HG03571 (cell line): ENCODE data around the gene EFCAB11.
"Not testable (repeated sequence)": the region's sequence is repeated elsewhere in the genome, so short reads cannot be mapped to it uniquely, and the experiment has no call there.

Experiments
- ATAC-seq: cut with Tn5 transposase; IDR thresholded peaks from one replicate; pipeline ENCODE4 v1.9.1; 2021; ENCODE audit not compliant: unreplicated experiment

EFCAB11 gene

GRCh38 chr14:89874091-89874490, 80.4 kb downstream of the EFCAB11 start:
- ATAC-seq, result not testable (repeated sequence)

- ATAC-seq, result no peak
Measured at GRCh38 chr14:89870316-89870715, 84.2 kb downstream of the EFCAB11 start.

- no peak for ATAC-seq
Measured at GRCh38 chr14:89869606-89870005, 84.9 kb downstream of the EFCAB11 start.

GRCh38 chr14:89866458-89866857, 88.1 kb downstream of the EFCAB11 start:
- no peak for ATAC-seq

DNA sequence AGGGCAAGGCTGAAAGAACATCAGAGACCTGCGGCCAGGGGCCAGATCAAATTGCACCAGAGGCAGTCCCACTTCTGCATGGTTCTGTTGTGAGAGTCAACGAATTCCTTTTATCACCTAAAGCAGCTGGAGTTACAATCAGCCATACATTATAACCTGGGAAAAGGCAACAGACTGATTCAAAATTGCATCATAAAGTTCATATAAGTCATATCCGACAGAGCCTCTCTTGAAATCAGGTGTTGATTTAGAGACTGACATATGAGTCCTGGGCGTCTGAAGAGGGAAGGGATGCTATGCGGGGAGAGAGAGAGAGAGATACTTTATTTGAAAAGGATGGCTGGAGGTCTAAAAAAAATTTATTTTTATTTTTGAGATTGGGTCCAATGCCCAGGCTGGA, 89.4 kb downstream of the EFCAB11 start:
- no peak for ATAC-seq

GRCh38 chr14:89862856-89863255, 91.7 kb downstream of the EFCAB11 start:
- ATAC-seq, result no peak

- no peak for ATAC-seq
Measured at GRCh38 chr14:89861630-89862029, 92.9 kb downstream of the EFCAB11 start.

GRCh38 chr14:89858089-89858488, 96.4 kb downstream of the EFCAB11 start:
- ATAC-seq, result no peak

DNA sequence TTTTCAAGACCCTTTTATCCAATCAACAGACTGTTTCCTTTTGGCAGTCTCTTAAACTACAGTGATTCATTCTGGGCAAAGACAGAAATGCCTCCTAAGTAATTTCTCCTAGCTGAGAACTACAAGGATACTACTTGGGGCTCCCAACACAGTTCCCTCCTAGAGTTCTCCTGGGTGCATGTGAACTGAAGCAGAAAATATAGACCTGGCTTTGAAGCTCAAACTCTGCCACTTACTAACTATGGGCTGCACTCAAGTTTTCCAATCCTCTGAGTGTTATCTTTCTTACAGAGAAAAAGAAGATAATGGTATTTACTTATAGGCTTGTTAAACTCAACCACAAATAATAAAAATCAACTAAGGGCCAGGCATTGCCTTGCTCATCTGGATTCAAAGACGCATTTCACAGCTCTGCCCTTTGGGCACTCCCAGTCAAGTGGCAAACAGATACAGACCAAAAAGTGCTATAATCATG, 97.6 kb downstream of the EFCAB11 start:
- ATAC-seq, result no peak

DNA sequence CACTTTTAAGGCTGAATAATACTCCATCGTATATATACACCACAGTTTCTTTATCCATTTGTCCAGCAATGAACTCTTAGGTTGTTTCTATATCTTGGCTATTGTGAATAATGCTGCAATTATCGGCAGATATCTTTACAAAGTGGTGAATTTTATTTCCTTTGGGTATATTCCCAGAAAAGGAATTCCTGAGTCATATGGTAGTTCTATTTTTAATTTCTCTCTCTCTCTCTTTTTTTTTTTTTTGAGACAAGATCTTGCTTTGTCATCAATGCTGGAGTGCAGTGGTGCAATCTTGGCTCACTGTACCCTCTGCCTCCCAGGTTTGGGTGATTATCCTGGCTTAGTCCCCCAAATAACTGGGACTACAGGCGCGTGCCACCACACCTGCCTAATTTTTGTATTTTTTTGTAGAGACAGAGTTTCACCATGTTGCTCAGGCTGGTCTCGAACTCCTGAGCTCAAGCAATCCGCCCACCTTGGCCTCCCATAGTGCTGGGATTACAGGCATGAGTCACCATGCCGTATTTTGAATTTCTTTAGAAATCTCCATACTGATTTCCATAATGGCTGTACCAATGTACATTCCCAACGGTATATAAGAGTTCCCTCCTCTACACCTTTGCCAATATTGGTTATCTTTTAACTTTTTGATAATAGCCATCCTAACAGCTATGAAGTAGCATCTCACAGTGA, 98.4 kb downstream of the EFCAB11 start:
- ATAC-seq, result no peak

DNA sequence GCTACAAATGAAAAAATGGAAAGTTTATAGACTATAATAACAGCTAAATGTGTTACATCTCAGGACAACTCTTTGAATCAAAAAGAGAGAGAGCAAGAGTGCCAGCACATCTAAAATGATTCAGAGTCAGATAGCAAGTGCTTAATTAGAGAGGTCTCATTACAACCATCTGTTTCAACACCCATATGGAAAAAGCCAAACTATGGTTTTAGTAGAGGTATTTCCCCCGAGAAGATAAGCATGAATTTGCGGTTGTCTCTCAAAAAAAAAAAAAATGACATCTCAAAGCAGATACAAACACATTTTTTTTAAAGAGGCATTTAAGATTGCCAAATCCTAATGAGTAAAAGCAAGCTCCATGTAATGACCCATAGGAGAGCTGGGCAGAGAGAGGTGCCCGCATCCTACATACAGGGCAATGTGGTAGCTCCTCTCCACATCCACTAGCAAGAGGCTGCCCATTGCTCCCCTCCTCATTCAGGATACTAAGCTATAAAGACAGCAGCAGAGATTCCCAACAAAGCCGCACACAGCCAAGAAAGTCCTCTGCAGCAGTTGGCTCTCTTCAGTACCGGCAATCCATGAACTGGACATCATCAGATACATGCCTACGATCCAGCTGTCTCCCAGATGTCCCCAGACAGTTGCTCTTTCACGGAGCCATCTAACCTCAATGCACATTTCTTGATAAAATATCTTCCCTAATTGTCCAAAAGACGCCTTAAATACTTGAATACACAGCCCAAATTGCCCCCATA, 100.4 kb downstream of the EFCAB11 start:
- ATAC-seq, result no peak

DNA sequence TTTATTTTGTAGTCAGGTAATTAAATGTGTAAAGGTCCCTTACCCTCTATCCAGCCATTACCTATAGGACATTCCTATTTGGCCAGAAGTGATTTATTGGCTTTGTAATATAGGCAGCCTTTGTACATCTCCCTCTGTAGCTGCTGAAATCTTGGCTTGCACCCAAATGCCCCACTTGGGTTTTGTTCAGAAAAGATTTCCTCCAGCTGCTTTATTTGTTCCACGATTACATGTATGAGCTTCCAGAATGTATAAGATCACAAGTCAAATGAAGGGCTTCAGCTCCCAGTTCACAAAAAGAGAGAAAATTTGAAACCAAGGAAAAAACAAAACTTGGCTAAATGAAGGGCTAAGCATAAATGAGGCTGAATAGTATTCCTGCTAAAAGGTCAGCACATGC, 103.4 kb downstream of the EFCAB11 start:
- no peak for ATAC-seq

DNA sequence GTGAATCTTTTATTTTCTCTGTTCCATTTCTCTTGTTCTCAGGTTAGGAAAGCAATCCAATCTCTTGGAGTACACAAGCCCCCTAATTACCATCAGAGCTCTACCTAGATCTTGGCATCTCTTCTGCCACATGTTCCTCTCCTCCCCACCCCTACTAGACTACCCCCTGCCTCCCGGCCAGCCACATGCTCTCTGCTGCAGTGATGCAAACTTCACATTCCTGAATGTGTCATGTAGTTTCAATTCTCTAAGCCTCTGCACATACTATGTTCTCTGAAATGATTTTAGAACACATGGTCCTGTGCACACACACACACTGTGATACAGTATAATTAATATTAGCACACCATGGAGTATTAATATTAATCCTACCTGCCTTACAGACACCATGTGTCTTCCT, 104.6 kb downstream of the EFCAB11 start:
- ATAC-seq, result no peak

- ATAC-seq, result no peak
Measured at GRCh38 chr14:89848165-89848564, 106.4 kb downstream of the EFCAB11 start.

DNA sequence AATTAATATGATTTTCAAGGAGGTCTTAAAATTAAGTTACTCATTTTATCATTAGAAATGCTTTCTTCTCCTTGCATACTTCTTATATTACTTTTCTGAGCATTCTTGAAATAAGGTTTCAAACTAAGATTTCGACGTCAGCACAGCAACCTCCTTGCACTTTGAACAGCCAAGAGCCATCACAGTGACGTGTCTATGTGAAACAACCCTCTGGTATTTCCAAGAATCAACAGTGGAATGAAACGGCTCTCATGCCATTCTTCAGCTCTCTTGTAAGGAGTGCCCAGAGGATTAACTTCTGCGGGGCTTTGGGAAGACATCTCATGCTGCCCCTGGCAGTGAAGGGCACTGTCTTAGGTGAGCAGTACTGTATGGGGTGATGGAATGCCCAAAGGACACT, 109.2 kb downstream of the EFCAB11 start:
- ATAC-seq, result no peak

GRCh38 chr14:89844508-89844907, 110.0 kb downstream of the EFCAB11 start:
- no peak for ATAC-seq

DNA sequence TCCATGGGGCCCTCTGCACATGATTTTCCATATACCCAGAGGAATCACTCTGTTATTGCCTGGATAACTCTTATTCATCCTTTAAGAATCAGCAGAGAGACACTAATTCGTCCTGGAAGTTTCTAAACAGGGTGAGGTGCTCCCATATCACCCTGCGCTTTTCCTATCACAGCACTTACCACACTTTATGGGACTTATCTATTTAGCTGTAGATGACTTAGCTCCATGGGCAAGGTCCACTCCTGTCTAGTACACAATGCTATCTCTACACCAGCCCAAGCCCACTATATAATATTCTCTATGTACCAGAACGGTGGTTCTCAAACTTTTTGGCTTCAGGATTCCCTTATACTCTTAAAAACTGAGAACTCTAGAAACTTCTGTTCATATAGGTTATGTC, 111.7 kb downstream of the EFCAB11 start:
- no peak for ATAC-seq

DNA sequence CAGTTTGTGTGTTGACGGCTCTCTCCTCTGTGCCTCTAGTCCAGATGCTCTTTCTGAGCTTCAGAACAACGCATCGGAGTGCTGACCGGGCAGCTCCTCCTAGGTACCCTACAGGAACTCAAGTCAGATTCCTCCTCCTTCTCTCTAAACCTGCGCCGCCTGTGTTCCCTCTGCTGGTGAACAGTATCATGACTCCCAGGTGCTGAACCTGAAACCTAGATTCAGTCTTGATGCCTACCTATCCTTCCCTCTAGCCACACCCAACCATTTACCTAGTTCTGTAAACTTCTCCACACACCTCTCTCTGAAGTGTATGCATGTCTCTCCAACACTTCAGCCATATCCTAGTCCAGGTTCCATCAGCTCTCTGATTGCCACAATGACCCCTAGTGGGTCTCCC, 112.7 kb downstream of the EFCAB11 start:
- ATAC-seq, result no peak

DNA sequence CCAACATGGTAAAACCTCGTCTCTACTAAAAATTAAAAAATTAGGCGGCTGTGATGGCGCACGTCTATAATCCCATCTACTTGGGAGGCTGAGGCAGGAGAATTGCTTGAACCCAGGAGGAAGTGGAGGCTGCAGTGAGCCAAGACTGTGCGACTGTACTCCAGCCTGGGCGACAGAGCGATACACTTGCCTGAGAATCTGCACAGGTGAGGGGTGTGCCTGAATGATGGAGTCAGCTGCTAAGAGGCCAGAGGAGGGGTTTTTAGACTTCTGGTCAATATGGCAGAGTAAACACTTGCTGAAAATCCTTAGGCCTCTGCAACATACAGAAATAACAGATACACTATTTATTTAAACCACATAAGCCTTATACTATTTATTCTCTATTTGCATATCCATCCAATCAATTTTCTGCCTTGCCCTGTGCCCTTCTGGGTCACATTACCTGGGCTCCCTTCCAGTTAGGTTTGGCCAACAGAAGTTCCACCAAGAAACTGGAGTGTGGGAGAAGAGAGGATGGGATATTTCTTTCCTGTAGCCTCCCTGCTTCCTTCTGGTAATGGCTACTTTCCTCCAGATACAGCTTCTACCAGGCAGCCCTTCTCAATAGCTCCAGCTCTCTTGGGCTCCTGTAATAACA, 117.6 kb downstream of the EFCAB11 start:
- ATAC-seq, result no peak

- ATAC-seq, result no peak
Measured at GRCh38 chr14:89833661-89834060, 120.9 kb downstream of the EFCAB11 start.

DNA sequence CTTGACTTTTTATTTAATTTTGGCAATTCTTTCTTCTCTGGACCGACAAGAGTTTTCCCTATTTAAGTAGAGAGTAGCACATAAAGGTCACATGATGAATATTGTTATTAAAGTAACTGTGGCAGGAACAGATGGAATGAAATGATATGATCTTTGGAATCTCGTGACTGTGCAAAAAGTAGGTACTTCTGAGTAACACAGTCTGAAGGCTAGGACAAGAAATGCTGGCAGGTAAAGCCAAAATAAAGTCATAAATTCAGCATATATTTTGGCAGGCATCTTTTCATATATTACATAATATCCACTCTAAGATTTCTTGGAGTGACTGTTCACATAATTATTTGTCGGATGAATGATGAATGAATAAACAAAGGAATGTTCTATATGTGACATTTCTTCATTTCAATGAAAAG, 121.4 kb downstream of the EFCAB11 start:
- ATAC-seq, result no peak
